HepG2 (cell line): ENCODE measurements around the gene ZNF444. TPM values are rescaled to one million over a fixed set of nuclear protein-coding genes. Genes with fewer than 3 reads are reported as not detected.

Experiments
- CBX2 ChIP-seq, 2 experiments: fragments of 200-600 bp in 1 of 2; sonication (generic); formaldehyde crosslinking in 1 of 2; IDR thresholded peaks; 2 replicates each; pipeline versions ENCODE4 v1.7.0 to v1.8.1; 2018 to 2022; ENCODE audit warnings: low read depth in 2 of 2, low read length in 1 of 2, mild to moderate bottlenecking in 1 of 2, missing genetic modification reagents in 1 of 2
- FOXO1 ChIP-seq: sonication (generic); formaldehyde crosslinking; IDR thresholded peaks from 2 replicates; pipeline ENCODE4 v1.4.0; 2020; ENCODE audit warnings: missing genetic modification reagents
- FOXP1 ChIP-seq, 2 experiments: fragments of 450-650 bp in 1 of 2; IDR thresholded peaks; 2 replicates each; pipeline ENCODE4 v1.6.1; 2017 to 2018; ENCODE audit warnings: antibody characterized with exemption in 1 of 2
- HES4 ChIP-seq: sonication (generic); formaldehyde crosslinking; IDR thresholded peaks from 2 replicates; pipeline ENCODE4 v1.9.0; 2021; ENCODE audit warnings: mild to moderate bottlenecking, missing genetic modification reagents, borderline replicate concordance
- KLF15 ChIP-seq: sonication (generic); formaldehyde crosslinking; IDR thresholded peaks from 2 replicates; pipeline ENCODE4 v1.8.1; 2023; ENCODE audit warnings: borderline replicate concordance, mild to moderate bottlenecking, inconsistent platforms, missing genetic modification reagents, mixed read lengths
- MTA1 ChIP-seq: sonication (generic); formaldehyde crosslinking; IDR thresholded peaks from 2 replicates; pipeline ENCODE4 v1.4.0; 2020; ENCODE audit warnings: missing genetic modification reagents, mild to moderate bottlenecking, borderline replicate concordance
- TBL1XR1 ChIP-seq: fragments of 150-350 bp; IDR thresholded peaks from 2 replicates; pipeline ENCODE4 v1.6.1; 2014; ENCODE audit warnings: borderline replicate concordance, low read length; ENCODE audit not compliant: partially characterized antibody
- ZBTB2 ChIP-seq: sonication (generic); formaldehyde crosslinking; IDR thresholded peaks from 2 replicates; pipeline ENCODE4 v1.8.0; 2022; ENCODE audit warnings: low read depth, missing genetic modification reagents
- ZFYVE20 ChIP-seq: sonication (generic); formaldehyde crosslinking; IDR thresholded peaks from 2 replicates; pipeline ENCODE4 v1.8.0; 2023; ENCODE audit warnings: low read depth, mild to moderate bottlenecking, moderate library complexity, missing genetic modification reagents, borderline replicate concordance
- ZNF501 ChIP-seq: sonication (generic); formaldehyde crosslinking; IDR thresholded peaks from 2 replicates; pipeline ENCODE4 v1.5.1; 2020; ENCODE audit warnings: mild to moderate bottlenecking, moderate library complexity, missing genetic modification reagents
- polyA plus RNA-seq, 8 experiments: library from polyadenylated mRNA; depleted of rRNA in 3 of 8; stranded (reverse) in 7 of 8; unstranded in 1 of 8; fragments of >200 nt; fragmentation: Illumina TruSeq in 4 of 8; extraction: Trizol in 4 of 8; gene quantifications; 2 replicates each; pipeline versions ENCODE4 v1.2.1 to v1.2.3, GENCODE V29; 2011 to 2016; ENCODE audit warnings: low read depth in 4 of 8, missing spikeins in 1 of 8, mixed read lengths in 1 of 8; ENCODE audit not compliant: insufficient read depth in 1 of 8
- total RNA-seq, 5 experiments: library from RNA; depleted of rRNA; stranded (reverse); fragments of >200 nt; fragmentation: Illumina TruSeq; extraction: Trizol; gene quantifications; 2 replicates each; pipeline ENCODE4 v1.2.3, GENCODE V29; 2016; ENCODE audit warnings: low read depth in 1 of 5
- TF ChIP-seq, protein P1 (sequence below): sonication (generic); formaldehyde crosslinking; IDR thresholded peaks from 2 replicates; pipeline ENCODE4 v1.4.0; 2020; ENCODE audit warnings: missing genetic modification reagents, borderline replicate concordance
- TF ChIP-seq, protein P2 (sequence below): sonication (generic); formaldehyde crosslinking; IDR thresholded peaks from 2 replicates; pipeline ENCODE4 v1.4.0; 2020; ENCODE audit warnings: missing genetic modification reagents, borderline replicate concordance
- TF ChIP-seq, protein P3 (sequence below): sonication (generic); formaldehyde crosslinking; IDR thresholded peaks from 2 replicates; pipeline ENCODE4 v1.4.0; 2020; ENCODE audit warnings: mild to moderate bottlenecking, missing genetic modification reagents

Gene ZNF444
- total and polyA plus RNA-seq, 2 of the 13 experiments (the other 11 are each of a cell fraction or from before 2014, with no cell fraction given) = 27.4 to 30.3 TPM

DNA sequence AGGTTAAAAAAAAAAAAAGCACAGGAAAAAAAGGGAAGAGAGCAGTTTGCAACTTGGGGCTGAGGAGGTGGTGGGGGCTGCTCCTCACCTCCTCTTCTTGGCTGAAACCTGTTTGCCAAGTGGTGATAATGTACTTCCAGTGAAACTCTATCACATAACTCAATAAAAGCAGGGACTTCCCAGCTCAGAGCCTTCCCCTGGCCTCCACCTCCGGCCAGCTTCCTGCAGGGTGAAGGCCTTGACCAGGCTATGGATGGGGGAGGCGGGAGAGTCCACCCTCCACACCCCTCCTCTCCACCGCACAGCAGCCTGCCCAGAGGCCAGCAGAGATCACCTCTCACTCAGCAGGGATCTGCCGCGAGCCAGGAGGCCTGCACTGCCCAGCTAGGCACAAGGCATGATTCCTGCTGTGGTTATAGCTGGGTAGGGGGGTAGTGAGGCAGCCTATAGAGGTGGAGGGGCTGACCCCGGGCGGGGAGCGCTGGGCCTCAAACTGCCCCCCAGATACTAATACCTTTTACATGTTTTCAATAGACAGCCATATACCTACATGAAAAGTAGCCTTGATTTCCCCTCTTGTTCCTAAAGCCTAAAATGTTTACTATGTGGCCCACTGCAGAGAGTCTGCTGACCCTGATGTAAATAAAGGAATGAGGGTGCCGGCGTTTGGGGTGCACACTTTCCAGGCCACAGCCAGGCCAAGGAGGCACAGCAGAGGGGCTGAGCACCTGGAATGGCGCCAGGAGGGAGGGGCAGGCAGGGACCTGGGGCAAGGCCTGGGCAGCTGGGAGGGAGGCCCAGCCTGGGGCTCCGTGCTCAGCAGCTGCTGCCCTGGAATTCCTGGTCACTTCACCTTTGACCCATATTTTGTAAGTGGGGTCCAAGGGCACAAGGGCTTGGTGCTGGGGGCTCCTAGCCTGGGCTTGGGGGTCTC is 30.3 kb upstream of the ZNF444 start (continued):
- TF ChIP-seq, protein P1, sequence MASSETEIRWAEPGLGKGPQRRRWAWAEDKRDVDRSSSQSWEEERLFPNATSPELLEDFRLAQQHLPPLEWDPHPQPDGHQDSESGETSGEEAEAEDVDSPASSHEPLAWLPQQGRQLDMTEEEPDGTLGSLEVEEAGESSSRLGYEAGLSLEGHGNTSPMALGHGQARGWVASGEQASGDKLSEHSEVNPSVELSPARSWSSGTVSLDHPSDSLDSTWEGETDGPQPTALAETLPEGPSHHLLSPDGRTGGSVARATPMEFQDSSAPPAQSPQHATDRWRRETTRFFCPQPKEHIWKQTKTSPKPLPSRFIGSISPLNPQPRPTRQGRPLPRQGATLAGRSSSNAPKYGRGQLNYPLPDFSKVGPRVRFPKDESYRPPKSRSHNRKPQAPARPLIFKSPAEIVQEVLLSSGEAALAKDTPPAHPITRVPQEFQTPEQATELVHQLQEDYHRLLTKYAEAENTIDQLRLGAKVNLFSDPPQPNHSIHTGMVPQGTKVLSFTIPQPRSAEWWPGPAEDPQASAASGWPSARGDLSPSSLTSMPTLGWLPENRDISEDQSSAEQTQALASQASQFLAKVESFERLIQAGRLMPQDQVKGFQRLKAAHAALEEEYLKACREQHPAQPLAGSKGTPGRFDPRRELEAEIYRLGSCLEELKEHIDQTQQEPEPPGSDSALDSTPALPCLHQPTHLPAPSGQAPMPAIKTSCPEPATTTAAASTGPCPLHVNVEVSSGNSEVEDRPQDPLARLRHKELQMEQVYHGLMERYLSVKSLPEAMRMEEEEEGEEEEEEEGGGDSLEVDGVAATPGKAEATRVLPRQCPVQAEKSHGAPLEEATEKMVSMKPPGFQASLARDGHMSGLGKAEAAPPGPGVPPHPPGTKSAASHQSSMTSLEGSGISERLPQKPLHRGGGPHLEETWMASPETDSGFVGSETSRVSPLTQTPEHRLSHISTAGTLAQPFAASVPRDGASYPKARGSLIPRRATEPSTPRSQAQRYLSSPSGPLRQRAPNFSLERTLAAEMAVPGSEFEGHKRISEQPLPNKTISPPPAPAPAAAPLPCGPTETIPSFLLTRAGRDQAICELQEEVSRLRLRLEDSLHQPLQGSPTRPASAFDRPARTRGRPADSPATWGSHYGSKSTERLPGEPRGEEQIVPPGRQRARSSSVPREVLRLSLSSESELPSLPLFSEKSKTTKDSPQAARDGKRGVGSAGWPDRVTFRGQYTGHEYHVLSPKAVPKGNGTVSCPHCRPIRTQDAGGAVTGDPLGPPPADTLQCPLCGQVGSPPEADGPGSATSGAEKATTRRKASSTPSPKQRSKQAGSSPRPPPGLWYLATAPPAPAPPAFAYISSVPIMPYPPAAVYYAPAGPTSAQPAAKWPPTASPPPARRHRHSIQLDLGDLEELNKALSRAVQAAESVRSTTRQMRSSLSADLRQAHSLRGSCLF (CRISPR knock-in tag) = no peak
- TF ChIP-seq CBX2 (IDR thresholded peaks at IDR 0.05; ENCODE audit: low read depth, low read length) = no peak
- TF ChIP-seq CBX2 (CRISPR knock-in tag; IDR thresholded peaks at IDR 0.05; ENCODE audit: low read depth) = no peak
- TF ChIP-seq TBL1XR1 = peak; percentile 40
- TF ChIP-seq MTA1 = peak; percentile 64; the same call in 1 of the 2 replicates
- TF ChIP-seq ZFYVE20 (CRISPR knock-in tag) = no peak
- TF ChIP-seq FOXO1 = peak; percentile 32; the same call in 1 of the 2 replicates
- TF ChIP-seq, protein P2, sequence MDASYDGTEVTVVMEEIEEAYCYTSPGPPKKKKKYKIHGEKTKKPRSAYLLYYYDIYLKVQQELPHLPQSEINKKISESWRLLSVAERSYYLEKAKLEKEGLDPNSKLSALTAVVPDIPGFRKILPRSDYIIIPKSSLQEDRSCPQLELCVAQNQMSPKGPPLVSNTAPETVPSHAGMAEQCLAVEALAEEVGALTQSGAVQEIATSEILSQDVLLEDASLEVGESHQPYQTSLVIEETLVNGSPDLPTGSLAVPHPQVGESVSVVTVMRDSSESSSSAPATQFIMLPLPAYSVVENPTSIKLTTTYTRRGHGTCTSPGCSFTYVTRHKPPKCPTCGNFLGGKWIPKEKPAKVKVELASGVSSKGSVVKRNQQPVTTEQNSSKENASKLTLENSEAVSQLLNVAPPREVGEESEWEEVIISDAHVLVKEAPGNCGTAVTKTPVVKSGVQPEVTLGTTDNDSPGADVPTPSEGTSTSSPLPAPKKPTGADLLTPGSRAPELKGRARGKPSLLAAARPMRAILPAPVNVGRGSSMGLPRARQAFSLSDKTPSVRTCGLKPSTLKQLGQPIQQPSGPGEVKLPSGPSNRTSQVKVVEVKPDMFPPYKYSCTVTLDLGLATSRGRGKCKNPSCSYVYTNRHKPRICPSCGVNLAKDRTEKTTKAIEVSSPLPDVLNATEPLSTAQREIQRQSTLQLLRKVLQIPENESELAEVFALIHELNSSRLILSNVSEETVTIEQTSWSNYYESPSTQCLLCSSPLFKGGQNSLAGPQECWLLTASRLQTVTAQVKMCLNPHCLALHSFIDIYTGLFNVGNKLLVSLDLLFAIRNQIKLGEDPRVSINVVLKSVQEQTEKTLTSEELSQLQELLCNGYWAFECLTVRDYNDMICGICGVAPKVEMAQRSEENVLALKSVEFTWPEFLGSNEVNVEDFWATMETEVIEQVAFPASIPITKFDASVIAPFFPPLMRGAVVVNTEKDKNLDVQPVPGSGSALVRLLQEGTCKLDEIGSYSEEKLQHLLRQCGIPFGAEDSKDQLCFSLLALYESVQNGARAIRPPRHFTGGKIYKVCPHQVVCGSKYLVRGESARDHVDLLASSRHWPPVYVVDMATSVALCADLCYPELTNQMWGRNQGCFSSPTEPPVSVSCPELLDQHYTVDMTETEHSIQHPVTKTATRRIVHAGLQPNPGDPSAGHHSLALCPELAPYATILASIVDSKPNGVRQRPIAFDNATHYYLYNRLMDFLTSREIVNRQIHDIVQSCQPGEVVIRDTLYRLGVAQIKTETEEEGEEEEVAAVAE = no peak
- TF ChIP-seq, protein P3, sequence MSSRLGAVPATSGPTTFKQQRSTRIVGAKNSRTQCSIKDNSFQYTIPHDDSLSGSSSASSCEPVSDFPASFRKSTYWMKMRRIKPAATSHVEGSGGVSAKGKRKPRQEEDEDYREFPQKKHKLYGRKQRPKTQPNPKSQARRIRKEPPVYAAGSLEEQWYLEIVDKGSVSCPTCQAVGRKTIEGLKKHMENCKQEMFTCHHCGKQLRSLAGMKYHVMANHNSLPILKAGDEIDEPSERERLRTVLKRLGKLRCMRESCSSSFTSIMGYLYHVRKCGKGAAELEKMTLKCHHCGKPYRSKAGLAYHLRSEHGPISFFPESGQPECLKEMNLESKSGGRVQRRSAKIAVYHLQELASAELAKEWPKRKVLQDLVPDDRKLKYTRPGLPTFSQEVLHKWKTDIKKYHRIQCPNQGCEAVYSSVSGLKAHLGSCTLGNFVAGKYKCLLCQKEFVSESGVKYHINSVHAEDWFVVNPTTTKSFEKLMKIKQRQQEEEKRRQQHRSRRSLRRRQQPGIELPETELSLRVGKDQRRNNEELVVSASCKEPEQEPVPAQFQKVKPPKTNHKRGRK (CRISPR knock-in tag) = no peak
- no peak for TF ChIP-seq HES4 (CRISPR knock-in tag)
- TF ChIP-seq ZNF501 (CRISPR knock-in tag) = no peak; the same call in 1 of the 2 replicates
- no peak for TF ChIP-seq KLF15
- peak; percentile 21; the same call in 1 of the 2 replicates for TF ChIP-seq ZBTB2 (CRISPR knock-in tag)
- no peak for TF ChIP-seq FOXP1 (IDR thresholded peaks at IDR 0.05)
- 0 out of 2 replicates have a peak, but pooled peaks have one; percentile 11 for TF ChIP-seq FOXP1 (CRISPR knock-in tag; IDR thresholded peaks at IDR 0.05)
